ENCODE data around the gene IFRD1. TPM values are rescaled to one million over a fixed set of nuclear protein-coding genes. Genes with fewer than 3 reads are reported as not detected.

Gene IFRD1, protein sequence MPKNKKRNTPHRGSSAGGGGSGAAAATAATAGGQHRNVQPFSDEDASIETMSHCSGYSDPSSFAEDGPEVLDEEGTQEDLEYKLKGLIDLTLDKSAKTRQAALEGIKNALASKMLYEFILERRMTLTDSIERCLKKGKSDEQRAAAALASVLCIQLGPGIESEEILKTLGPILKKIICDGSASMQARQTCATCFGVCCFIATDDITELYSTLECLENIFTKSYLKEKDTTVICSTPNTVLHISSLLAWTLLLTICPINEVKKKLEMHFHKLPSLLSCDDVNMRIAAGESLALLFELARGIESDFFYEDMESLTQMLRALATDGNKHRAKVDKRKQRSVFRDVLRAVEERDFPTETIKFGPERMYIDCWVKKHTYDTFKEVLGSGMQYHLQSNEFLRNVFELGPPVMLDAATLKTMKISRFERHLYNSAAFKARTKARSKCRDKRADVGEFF
- 29.9 TPM for polyA plus RNA-seq (ENCODE audit: insufficient read length)

GRCh38 chr7:112449902-112450806 lies at the start of gene IFRD1:
TSS of gene IFRD1 (plus strand) at chr7:112450460. CDS start at chr7:112450689, 229 bp downstream.
- DNase-seq, result peak; percentile 98

GRCh38 chr7:112404321-112404720 lies 45.9 kb upstream of the IFRD1 start:
- no peak for DNase-seq

GRCh38 chr7:112405286-112405685 lies 45.0 kb upstream of the IFRD1 start:
- DNase-seq, result no peak

DNA sequence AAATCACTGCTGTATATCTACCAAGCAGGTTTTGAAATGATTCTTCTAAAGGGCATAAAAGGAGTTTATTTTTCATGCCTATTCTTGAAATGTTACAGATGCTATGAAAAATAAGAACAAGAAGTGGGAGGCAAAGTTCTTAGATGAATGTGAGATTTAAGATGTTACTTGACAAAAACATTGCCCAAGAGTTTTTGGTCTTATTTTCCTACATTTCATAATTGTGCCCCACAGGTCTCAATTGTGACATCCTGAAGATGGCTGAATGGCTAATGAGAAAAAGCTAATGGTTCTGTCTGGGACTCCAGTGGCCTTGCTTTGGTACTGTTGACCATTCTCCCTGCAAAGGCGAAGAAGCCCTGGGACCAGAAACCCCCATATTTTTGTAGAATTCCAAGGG lies 43.0 kb upstream of the IFRD1 start:
- no peak for DNase-seq

GRCh38 chr7:112410092-112410491 lies 40.2 kb upstream of the IFRD1 start:
- DNase-seq, result no peak

GRCh38 chr7:112411186-112411795 lies 39.0 kb upstream of the IFRD1 start:
- DNase-seq, result peak; percentile 54

- DNase-seq, result no peak
These were observed 35.3 kb upstream of the IFRD1 start for GRCh38 chr7:112414855-112415490.

- no peak for DNase-seq
These were observed 34.1 kb upstream of the IFRD1 start for GRCh38 chr7:112416127-112416526.

DNA sequence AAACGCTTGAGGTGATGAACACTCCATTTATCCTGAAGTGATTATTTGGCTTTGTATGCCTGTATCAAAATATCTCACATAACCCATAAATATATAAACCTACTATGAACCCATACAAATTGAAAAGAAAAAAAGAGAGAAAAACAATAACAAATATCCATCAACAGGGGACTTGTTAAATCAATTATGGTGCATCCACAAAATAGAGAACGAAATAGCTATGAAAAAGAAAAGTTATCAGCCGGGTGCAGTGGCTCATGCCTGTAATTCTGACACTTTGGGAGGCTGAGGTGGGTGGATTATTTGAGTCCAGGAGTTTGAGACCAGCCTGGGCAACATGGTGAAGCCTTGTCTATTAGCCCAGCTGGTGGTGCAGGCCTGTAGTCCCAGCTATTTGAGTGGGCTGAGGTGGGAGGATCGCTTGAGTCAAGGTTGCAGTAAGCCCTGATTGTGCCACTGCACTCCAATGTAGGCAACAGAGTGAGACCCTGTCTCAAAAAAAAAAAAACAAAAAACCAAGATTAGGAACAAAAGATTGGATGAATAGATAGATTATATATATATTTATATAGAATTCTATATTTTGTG lies 30.6 kb upstream of the IFRD1 start:
- DNase-seq, result no peak

- no peak for DNase-seq
These were observed 29.9 kb upstream of the IFRD1 start for GRCh38 chr7:112420236-112420861.

DNA sequence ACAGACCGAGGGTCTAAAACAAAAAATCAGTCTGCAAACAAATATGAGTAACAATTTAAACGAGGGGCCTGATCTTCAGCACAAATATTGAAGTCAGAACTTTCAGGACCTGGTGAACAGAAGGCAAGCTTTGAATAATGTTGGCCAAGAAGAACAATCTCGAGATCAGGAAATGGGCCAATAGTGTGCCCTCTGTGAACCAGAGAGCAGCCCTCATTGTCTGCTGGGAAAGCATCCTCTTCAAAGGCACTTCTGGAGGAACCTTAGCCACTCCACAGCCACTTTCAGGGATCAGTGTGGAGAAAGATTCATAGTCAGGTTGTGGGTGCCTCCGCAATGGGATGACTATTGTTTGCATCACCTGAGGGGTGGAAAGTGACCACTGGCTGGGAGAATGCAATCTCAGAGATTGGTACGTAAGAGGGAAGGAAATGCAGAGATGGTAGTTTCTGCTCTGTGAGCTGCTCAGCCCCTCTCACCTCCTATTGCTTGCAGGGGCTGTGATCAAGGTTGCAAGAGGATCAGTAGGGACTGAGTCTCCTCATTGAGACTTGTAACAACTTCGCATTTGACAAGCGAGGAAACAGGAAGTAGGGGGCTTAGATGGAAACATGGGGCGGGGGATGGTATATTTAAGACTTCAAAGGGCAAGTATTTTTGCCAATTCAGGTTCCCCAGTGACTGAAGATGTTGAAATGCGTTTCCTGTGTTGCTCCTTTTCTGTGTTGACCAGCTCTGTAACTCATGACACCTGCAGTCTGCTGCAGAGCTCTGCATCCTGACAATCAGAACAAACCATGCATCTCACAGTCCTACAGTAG lies 28.4 kb upstream of the IFRD1 start:
- DNase-seq, result no peak

GRCh38 chr7:112422842-112423496 lies 27.3 kb upstream of the IFRD1 start:
- DNase-seq, result peak; percentile 31

DNA sequence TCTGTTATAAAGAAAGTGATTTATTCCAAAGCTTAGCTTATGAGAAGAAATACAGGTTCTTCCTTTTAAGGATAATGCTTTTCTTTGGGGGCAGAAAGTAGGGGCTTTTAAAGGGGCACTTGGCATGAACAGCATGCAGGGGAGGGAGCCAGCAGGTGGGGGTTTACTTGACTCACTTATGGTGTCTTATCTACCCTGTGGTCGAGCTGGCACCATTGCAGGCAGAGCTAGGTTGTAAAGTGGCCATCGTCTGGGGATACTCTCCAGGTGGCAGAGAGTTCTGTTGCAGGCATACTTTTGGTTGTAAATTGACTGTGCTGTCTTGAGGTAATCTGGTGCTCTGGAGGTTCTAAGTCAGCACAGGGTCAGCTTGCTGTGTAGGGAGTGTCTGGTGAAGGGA lies 26.3 kb upstream of the IFRD1 start:
- DNase-seq, result no peak

DNA sequence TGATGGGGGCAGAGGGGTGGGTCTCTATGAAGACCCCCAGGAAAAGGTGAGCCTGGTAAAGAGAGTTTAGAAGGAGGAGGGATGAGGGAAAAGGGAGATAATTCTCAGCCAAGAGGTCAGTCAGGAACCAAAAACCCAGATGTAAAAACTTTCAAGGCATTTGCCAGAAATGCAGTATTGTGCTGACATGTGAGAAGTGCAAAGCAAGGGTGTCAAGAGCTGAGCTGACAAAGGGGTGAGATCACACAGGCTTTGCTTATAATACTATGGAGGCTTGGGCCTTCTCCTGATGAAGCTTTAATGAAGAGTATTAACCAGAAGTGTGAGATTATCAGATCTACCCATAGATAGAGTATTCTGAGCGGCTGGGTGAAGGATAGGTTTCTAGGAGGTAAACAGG lies 22.3 kb upstream of the IFRD1 start:
- no peak for DNase-seq

- DNase-seq, result no peak
These were observed 21.5 kb upstream of the IFRD1 start for GRCh38 chr7:112428715-112429114.

DNA sequence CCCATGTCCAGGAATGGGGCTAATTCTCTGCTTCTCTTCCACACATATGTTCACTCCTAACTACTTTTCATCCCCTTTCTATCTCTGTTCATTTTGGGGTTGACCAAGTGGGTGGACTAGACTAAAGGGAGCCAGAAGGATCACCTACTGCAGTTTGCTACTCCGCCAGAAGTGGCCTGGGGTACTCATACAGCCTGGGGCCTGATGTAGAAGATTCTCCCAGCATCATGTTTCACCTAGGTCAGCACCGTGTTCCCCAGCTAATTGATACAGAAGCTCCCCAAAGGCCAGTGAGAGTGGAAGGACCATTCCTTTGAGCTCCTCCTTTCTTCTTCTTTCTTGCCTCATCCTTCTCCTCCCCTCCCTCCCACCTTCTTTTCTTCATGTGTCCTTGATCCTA lies 19.6 kb upstream of the IFRD1 start:
- no peak for DNase-seq

DNA sequence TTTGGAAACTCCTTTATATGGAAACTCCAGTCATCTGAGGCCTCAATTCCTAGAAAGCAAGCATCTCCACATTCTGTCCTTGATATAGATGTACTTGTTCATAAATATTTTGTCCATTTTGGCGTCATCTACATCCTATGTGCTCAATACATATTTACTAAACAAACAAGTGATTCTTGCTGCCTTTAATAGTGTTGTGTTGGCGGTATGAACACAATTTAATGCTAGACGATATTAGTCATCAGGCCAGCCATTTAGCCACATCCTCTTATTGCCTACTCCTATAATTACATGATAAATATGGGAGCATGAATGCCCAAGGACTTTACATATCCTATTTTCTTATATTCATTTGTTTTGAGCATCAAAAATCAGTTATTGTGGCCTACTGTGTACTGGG lies 18.5 kb upstream of the IFRD1 start:
- DNase-seq, result no peak

DNA sequence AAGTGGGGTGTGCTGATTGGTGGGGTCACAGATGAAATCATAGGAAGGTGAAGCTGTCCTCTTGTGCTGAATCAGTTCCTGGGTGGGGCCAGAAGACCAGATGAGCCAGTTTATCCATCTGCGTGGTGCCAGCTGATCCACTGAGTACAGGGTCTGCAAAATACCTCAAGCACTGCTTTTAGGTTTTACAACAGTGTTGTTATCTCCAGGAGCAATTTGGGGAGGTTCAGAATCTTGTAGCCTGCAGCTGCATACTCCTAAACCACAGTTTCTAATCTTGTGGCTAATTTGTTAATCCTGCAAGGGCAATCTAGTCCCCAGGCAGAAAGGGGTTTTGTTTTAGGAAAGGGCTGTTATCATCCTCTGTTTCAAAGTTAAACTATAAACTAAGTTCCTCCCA lies 17.0 kb upstream of the IFRD1 start:
- DNase-seq, result no peak

- DNase-seq, result no peak
These were observed 13.2 kb upstream of the IFRD1 start for GRCh38 chr7:112437072-112437471.

GRCh38 chr7:112439476-112439875 lies 10.8 kb upstream of the IFRD1 start:
- no peak for DNase-seq

Data from hindlimb muscle (tissue), 1 donor.